PC-3 (cell line): ENCODE data around the gene SECISBP2L.

Experiments used
- CTCF ChIP-seq: fragments of 300-600 bp; sonication (generic); conservative IDR thresholded peaks from 2 replicates; pipeline ENCODE4 v1.5.1; 2017; ENCODE audit warnings: antibody characterized with exemption, low read depth, mild to moderate bottlenecking, low read length
- EZH2 ChIP-seq: fragments of 300-600 bp; sonication (generic); IDR thresholded peaks from one replicate; pipeline ENCODE4 v1.6.1; 2017; ENCODE audit warnings: antibody characterized with exemption, mild to moderate bottlenecking, low read length; ENCODE audit not compliant: unreplicated experiment
- EZH2phosphoT487 ChIP-seq: fragments of 300-600 bp; sonication (generic); IDR thresholded peaks from 2 replicates; pipeline ENCODE4 v1.6.1; 2018; ENCODE audit warnings: mild to moderate bottlenecking, antibody characterized with exemption, low read length, borderline replicate concordance

- no peak for TF ChIP-seq CTCF
- no peak for TF ChIP-seq EZH2phosphoT487
- no peak for TF ChIP-seq EZH2
Observed at GRCh38 chr15:48993380-48993779, 52.9 kb downstream of the SECISBP2L start.
